ENCODE measurements around the gene ENPP5. TPM values are rescaled to one million over a fixed set of nuclear protein-coding genes. Genes with fewer than 3 reads are reported as not detected.

The ENPP5 gene
- polyA plus RNA-seq, 2 of the 4 experiments (the other 2 are of a cell fraction): not detected

DNA sequence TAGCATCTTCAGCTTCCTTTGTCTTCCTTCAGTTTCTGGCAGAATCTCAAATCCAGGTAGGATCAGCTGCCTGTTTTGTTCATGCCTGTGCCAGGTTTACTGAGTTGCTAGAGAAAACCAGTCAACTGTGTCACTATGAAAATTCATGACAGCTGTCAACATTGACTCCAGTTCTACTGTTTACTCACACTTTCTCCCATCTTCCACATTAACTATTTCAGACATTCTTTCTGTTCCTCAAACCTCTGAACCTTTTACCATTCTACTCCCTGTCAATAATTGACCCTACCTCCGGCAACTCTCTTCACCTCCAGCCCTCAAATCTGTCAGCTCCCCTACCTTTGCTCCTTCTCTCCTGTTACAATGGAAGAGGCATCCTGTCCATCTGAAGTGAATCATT lies 32.5 kb downstream of the ENPP5 start:
- POLR2A ChIA-PET: no interaction called here
- WGBS (ENCODE audit: missing lambda C conversion rate): 0% methylated on average over 1 of the region's 1 CpG
- no peak for DNase-seq (ENCODE audit: low read depth in 1 of 2, low spot score in 1 of 2)
- H3K4me2 ChIP-seq: no peak overlapping the region
- no peak for FAIRE-seq
- no peak for TF ChIP-seq GATA3 (IDR thresholded peaks at IDR 0.05; ENCODE audit: borderline replicate concordance)
- TF ChIP-seq NPAS2 (CRISPR knock-in tag; IDR thresholded peaks at IDR 0.05; ENCODE audit: borderline replicate concordance): no peak
- TF ChIP-seq, protein P1, sequence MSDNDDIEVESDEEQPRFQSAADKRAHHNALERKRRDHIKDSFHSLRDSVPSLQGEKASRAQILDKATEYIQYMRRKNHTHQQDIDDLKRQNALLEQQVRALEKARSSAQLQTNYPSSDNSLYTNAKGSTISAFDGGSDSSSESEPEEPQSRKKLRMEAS (IDR thresholded peaks at IDR 0.05): no peak
- no peak for TF ChIP-seq POLR2A (IDR thresholded peaks at IDR 0.05; ENCODE audit: low read length)
- TF ChIP-seq HOXB5 (CRISPR knock-in tag; IDR thresholded peaks at IDR 0.05): no peak
- no peak for TF ChIP-seq SREBF2 (IDR thresholded peaks at IDR 0.05)
- TF ChIP-seq TP53 (CRISPR knock-in tag; IDR thresholded peaks at IDR 0.05): no peak
- TF ChIP-seq, protein P2, sequence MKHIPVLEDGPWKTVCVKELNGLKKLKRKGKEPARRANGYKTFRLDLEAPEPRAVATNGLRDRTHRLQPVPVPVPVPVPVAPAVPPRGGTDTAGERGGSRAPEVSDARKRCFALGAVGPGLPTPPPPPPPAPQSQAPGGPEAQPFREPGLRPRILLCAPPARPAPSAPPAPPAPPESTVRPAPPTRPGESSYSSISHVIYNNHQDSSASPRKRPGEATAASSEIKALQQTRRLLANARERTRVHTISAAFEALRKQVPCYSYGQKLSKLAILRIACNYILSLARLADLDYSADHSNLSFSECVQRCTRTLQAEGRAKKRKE (CRISPR knock-in tag; IDR thresholded peaks at IDR 0.05; ENCODE audit: low read depth): no peak
- TF ChIP-seq RARB (CRISPR knock-in tag; IDR thresholded peaks at IDR 0.05): no peak
- TF ChIP-seq HOXA7 (CRISPR knock-in tag; IDR thresholded peaks at IDR 0.05): no peak
- no peak for ATAC-seq
- CTCF ChIA-PET: no interaction called here
- H3K4me1 ChIP-seq: no peaks in the 10 kb centered on the region
- H3K27ac ChIP-seq: no peak overlapping the region
- no peaks in the 10 kb centered on the region for H3K9me3 ChIP-seq
- no peak overlapping the region for H3K4me3 ChIP-seq

GRCh38 chr6:46137387-46137786 lies 33.4 kb downstream of the ENPP5 start:
- CTCF ChIA-PET: no interaction called here
- ATAC-seq (no peak), FAIRE-seq (no peak), DNase-seq (ENCODE audit: low read depth in 1 of 2, low spot score in 1 of 2) (no peak)
- 12% methylated on average over 2 of the region's 2 CpGs for WGBS (ENCODE audit: missing lambda C conversion rate)
- Histone ChIP-seq H3K27ac (no peak overlapping the region), H3K4me1 (no peaks in the 10 kb centered on the region), H3K9me3 (no peaks in the 10 kb centered on the region), H3K4me3 (no peak overlapping the region), H3K4me2 (no peak overlapping the region)
- POLR2A ChIA-PET: no interaction called here
- TF ChIP-seq PHF8 (IDR thresholded peaks at IDR 0.05; ENCODE audit: borderline replicate concordance, low read depth) (no peak), MYC (IDR thresholded peaks at IDR 0.05; ENCODE audit: borderline replicate concordance, low read length) (no peak), ZFP36 (IDR thresholded peaks at IDR 0.05; ENCODE audit: borderline replicate concordance, partially characterized antibody) (no peak), SMC3 (IDR thresholded peaks at IDR 0.05) (no peak), EHF (CRISPR knock-in tag; IDR thresholded peaks at IDR 0.05) (no peak), FOSB (CRISPR knock-in tag; IDR thresholded peaks at IDR 0.05) (no peak), CBX2 (IDR thresholded peaks at IDR 0.05; ENCODE audit: borderline replicate concordance, low read depth) (no peak), HDAC2 (IDR thresholded peaks at IDR 0.05) (no peak), NR3C1 (IDR thresholded peaks at IDR 0.05) (no peak), HOXA7 (CRISPR knock-in tag; IDR thresholded peaks at IDR 0.05) (no peak), ZC3H11A (IDR thresholded peaks at IDR 0.05) (no peak)

DNA sequence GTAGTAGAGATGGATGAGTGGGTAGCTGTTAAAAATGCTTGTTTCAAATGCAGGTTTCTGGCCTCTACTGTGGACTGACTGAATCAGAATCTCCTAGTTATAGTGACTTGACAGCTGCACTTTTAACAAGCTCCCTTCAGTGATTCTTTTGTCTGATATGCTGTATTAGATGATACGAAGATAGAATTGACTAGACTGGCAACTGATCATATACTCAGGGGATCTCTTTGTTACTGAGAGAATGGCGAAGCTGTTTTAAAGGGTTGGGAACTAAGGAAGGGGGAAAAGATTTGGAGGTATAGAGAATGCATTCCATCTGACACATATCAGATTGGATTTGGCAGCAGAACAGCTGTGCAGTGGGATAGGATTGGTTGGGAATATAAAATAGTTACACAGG lies 33.9 kb downstream of the ENPP5 start:
- WGBS (ENCODE audit: missing lambda C conversion rate): 9% methylated on average over 2 of the region's 2 CpGs
- ATAC-seq (no peak), DNase-seq (ENCODE audit: low read depth in 1 of 2, low spot score in 1 of 2) (no peak), FAIRE-seq (no peak)
- Histone ChIP-seq H3K9me3 (no peaks in the 10 kb centered on the region), H3K4me1 (no peaks in the 10 kb centered on the region), H3K4me3 (no peak overlapping the region), H3K27ac (no peak overlapping the region), H3K4me2 (no peak overlapping the region)
- TF ChIP-seq TP53 (CRISPR knock-in tag; IDR thresholded peaks at IDR 0.05) (no peak), CHD4 (IDR thresholded peaks at IDR 0.05; ENCODE audit: borderline replicate concordance) (no peak), EHF (CRISPR knock-in tag; IDR thresholded peaks at IDR 0.05) (no peak), SMC3 (IDR thresholded peaks at IDR 0.05) (no peak), HOXB13 (CRISPR knock-in tag; IDR thresholded peaks at IDR 0.05; ENCODE audit: low read depth) (no peak), RFX5 (IDR thresholded peaks at IDR 0.05) (no peak), RAD21 (conservative IDR thresholded peaks at IDR 0.05 in 1 of 2, IDR thresholded peaks at IDR 0.05 in 1 of 2) (no peak), RCOR1 (IDR thresholded peaks at IDR 0.05; ENCODE audit: low read depth, low read length) (no peak), TFCP2L1 (CRISPR knock-in tag; IDR thresholded peaks at IDR 0.05) (no peak), GATA3 (IDR thresholded peaks at IDR 0.05; ENCODE audit: borderline replicate concordance) (no peak), POLR2AphosphoS2 (conservative IDR thresholded peaks at IDR 0.05; ENCODE audit: low read length) (no peak)
- TF ChIP-seq, protein P3, sequence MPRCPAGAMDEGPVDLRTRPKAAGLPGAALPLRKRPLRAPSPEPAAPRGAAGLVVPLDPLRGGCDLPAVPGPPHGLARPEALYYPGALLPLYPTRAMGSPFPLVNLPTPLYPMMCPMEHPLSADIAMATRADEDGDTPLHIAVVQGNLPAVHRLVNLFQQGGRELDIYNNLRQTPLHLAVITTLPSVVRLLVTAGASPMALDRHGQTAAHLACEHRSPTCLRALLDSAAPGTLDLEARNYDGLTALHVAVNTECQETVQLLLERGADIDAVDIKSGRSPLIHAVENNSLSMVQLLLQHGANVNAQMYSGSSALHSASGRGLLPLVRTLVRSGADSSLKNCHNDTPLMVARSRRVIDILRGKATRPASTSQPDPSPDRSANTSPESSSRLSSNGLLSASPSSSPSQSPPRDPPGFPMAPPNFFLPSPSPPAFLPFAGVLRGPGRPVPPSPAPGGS (IDR thresholded peaks at IDR 0.05): no peak
- CTCF ChIA-PET: no interaction called here
- POLR2A ChIA-PET: no interaction called here

All from A549 (cell line).